Muscle layer of duodenum (tissue), 2 donors: ENCODE results near the gene MANBA.
"Not testable (repeated sequence)": the region's sequence is repeated elsewhere in the genome, so short reads cannot be mapped to it uniquely, and the experiment has no call there.

Experiments used
- H3K27ac ChIP-seq: one replicate; pipeline ENCODE4 v1.7.0; 2013; ENCODE audit warnings: mild to moderate bottlenecking, low read length
- H3K27me3 ChIP-seq: one replicate; pipeline ENCODE4 v1.7.0; 2013; ENCODE audit warnings: low read depth, mild to moderate bottlenecking, control low read depth, low read length
- H3K36me3 ChIP-seq, 2 donors: one replicate each; pipeline ENCODE4 v1.7.0; 2013; ENCODE audit warnings: low read length in 2 of 2, control low read depth in 1 of 2, mild to moderate bottlenecking in 1 of 2; ENCODE audit not compliant: insufficient read depth in 2 of 2, control insufficient read depth in 1 of 2
- H3K4me1 ChIP-seq, 2 donors: one replicate each; pipeline ENCODE4 v1.7.0; 2013; ENCODE audit warnings: low read length in 2 of 2, mild to moderate bottlenecking in 2 of 2, control low read depth in 1 of 2, moderate library complexity in 1 of 2; ENCODE audit not compliant: insufficient read depth in 2 of 2, control insufficient read depth in 1 of 2
- H3K4me3 ChIP-seq, 2 donors: one replicate each; pipeline ENCODE4 v1.7.0; 2013; ENCODE audit warnings: low read length in 2 of 2, low read depth in 1 of 2, mild to moderate bottlenecking in 1 of 2
- H3K9me3 ChIP-seq, 2 donors: one replicate each; pipeline ENCODE4 v1.7.0; 2013; ENCODE audit warnings: low read length in 2 of 2, control low read depth in 1 of 2, mild to moderate bottlenecking in 1 of 2; ENCODE audit not compliant: control insufficient read depth in 1 of 2
- donor health status: healthy.

The MANBA gene

GRCh38 chr4:102718833-102719575, 41.8 kb downstream of the MANBA start:
- not testable (repeated sequence) for H3K9me3 ChIP-seq, H3K4me3 ChIP-seq, H3K27ac ChIP-seq, H3K4me1 ChIP-seq, H3K27me3 ChIP-seq
- peaks cover 7 to 19% of the 10 kb centered on the region in 2 donors for H3K36me3 ChIP-seq

- Histone ChIP-seq H3K36me3 (peaks cover 7 to 19% of the 10 kb centered on the region in 2 donors), H3K9me3 (no peaks in the 10 kb centered on the region), H3K27me3 (no peaks in the 10 kb centered on the region), H3K27ac (no peak overlapping the region), H3K4me1 (no peaks in the 10 kb centered on the region), H3K4me3 (no peak overlapping the region)
Measured at GRCh38 chr4:102717448-102718092, 43.2 kb downstream of the MANBA start.

GRCh38 chr4:102715057-102715456, 45.7 kb downstream of the MANBA start:
- H3K9me3 ChIP-seq = no peaks in the 10 kb centered on the region
- H3K36me3 ChIP-seq = peaks cover 7 to 19% of the 10 kb centered on the region in 2 donors
- H3K27me3 ChIP-seq = no peaks in the 10 kb centered on the region
- H3K27ac ChIP-seq = no peak overlapping the region
- no peak overlapping the region for H3K4me3 ChIP-seq
- H3K4me1 ChIP-seq = no peaks in the 10 kb centered on the region

- not testable (repeated sequence) for H3K27ac ChIP-seq, H3K4me1 ChIP-seq, H3K27me3 ChIP-seq, H3K4me3 ChIP-seq, H3K9me3 ChIP-seq
- peaks cover 0 to 11% of the 10 kb centered on the region in 2 donors for H3K36me3 ChIP-seq
Measured at GRCh38 chr4:102713774-102714173, 47.0 kb downstream of the MANBA start.

GRCh38 chr4:102713096-102713495, 47.7 kb downstream of the MANBA start:
- Histone ChIP-seq H3K4me1 (no peaks in the 10 kb centered on the region), H3K9me3 (no peaks in the 10 kb centered on the region), H3K27ac (no peak overlapping the region), H3K4me3 (no peak overlapping the region), H3K36me3 (peaks cover 0 to 11% of the 10 kb centered on the region in 2 donors), H3K27me3 (no peaks in the 10 kb centered on the region)

- Histone ChIP-seq H3K4me3 (no peak overlapping the region), H3K9me3 (no peaks in the 10 kb centered on the region), H3K27me3 (no peaks in the 10 kb centered on the region), H3K4me1 (no peaks in the 10 kb centered on the region), H3K27ac (no peak overlapping the region), H3K36me3 (peaks cover 0 to 17% of the 10 kb centered on the region in 2 donors)
Measured at GRCh38 chr4:102710986-102711385, 49.8 kb downstream of the MANBA start.

GRCh38 chr4:102709060-102709459, 51.7 kb downstream of the MANBA start:
- peaks cover 0 to 12% of the 10 kb centered on the region in 2 donors for H3K36me3 ChIP-seq
- H3K4me1 ChIP-seq, H3K4me3 ChIP-seq, H3K27me3 ChIP-seq, H3K9me3 ChIP-seq, H3K27ac ChIP-seq: not testable (repeated sequence)

GRCh38 chr4:102707150-102707549, 53.6 kb downstream of the MANBA start:
- no peak overlapping the region for H3K4me3 ChIP-seq
- H3K27me3 ChIP-seq = no peaks in the 10 kb centered on the region
- H3K27ac ChIP-seq = no peak overlapping the region
- H3K9me3 ChIP-seq = no peaks in the 10 kb centered on the region
- H3K4me1 ChIP-seq = no peaks in the 10 kb centered on the region
- peaks cover 0 to 12% of the 10 kb centered on the region in 2 donors for H3K36me3 ChIP-seq

- H3K36me3 ChIP-seq = peaks cover 0 to 7% of the 10 kb centered on the region in 2 donors
- H3K4me3 ChIP-seq = no peak overlapping the region
- no peaks in the 10 kb centered on the region for H3K9me3 ChIP-seq
- H3K4me1 ChIP-seq = no peaks in the 10 kb centered on the region
- no peaks in the 10 kb centered on the region for H3K27me3 ChIP-seq
- H3K27ac ChIP-seq = no peak overlapping the region
Measured at GRCh38 chr4:102705391-102705935, 55.3 kb downstream of the MANBA start.

GRCh38 chr4:102696758-102697157, 64.0 kb downstream of the MANBA start:
- peaks cover 0 to 7% of the 10 kb centered on the region in 2 donors for H3K4me1 ChIP-seq
- H3K4me3 ChIP-seq = no peak overlapping the region
- H3K36me3 ChIP-seq = no peaks in the 10 kb centered on the region
- no peak overlapping the region for H3K27ac ChIP-seq
- H3K9me3 ChIP-seq = no peaks in the 10 kb centered on the region
- no peaks in the 10 kb centered on the region for H3K27me3 ChIP-seq

GRCh38 chr4:102694791-102695190, 66.0 kb downstream of the MANBA start:
- Histone ChIP-seq H3K4me3 (no peak overlapping the region), H3K27me3 (no peaks in the 10 kb centered on the region), H3K9me3 (no peaks in the 10 kb centered on the region), H3K36me3 (no peaks in the 10 kb centered on the region), H3K4me1 (peaks cover 0 to 7% of the 10 kb centered on the region in 2 donors), H3K27ac (no peak overlapping the region)
